OCI-LY1 (cell line): Measurements from ENCODE around the gene DYTN.

Experiments used
- H2AFZ ChIP-seq: fragments of 200-600 bp; sonication (generic), shearing (Covaris generic); 2 replicates; pipeline ENCODE4 v1.6.0; 2014; ENCODE audit warnings: antibody characterized with exemption, mild to moderate bottlenecking, low read length
- H3F3A ChIP-seq: fragments of 200-600 bp; sonication (generic), shearing (Covaris generic); 2 replicates; pipeline ENCODE4 v1.6.0; 2014; ENCODE audit warnings: mild to moderate bottlenecking, antibody characterized with exemption, low read length, moderate library complexity; ENCODE audit not compliant: insufficient read depth
- H3K27ac ChIP-seq: fragments of 200-600 bp; sonication (generic); 2 replicates; pipeline ENCODE4 v1.5.1; 2014; ENCODE audit warnings: low read length, mixed run types, mild to moderate bottlenecking, low read depth; ENCODE audit not compliant: poor library complexity, severe bottlenecking
- H3K27me3 ChIP-seq: fragments of 200-600 bp; sonication (generic); 2 replicates; pipeline ENCODE4 v1.6.0; 2014; ENCODE audit warnings: antibody characterized with exemption, mild to moderate bottlenecking, low read length, moderate library complexity; ENCODE audit not compliant: insufficient read depth
- H3K36me3 ChIP-seq: fragments of 200-600 bp; sonication (generic); 2 replicates; pipeline ENCODE4 v1.6.1; 2014; ENCODE audit warnings: mild to moderate bottlenecking, antibody characterized with exemption, low read length, moderate library complexity, mixed read lengths; ENCODE audit not compliant: insufficient read depth
- H3K4me1 ChIP-seq: fragments of 200-600 bp; sonication (generic); 2 replicates; pipeline ENCODE4 v1.5.1; 2014; ENCODE audit warnings: mild to moderate bottlenecking, low read length, moderate library complexity; ENCODE audit not compliant: insufficient read depth, severe bottlenecking
- H3K4me2 ChIP-seq: fragments of 200-600 bp; sonication (generic), shearing (Covaris generic); 2 replicates; pipeline ENCODE4 v1.6.1; 2014; ENCODE audit warnings: low read length
- H3K4me3 ChIP-seq: fragments of 200-600 bp; sonication (generic); 2 replicates; pipeline ENCODE4 v1.5.1; 2014; ENCODE audit warnings: low read length, low read depth, mild to moderate bottlenecking, mixed read lengths; ENCODE audit not compliant: poor library complexity, severe bottlenecking
- H3K79me2 ChIP-seq: fragments of 200-600 bp; shearing (Covaris generic); 2 replicates; pipeline ENCODE4 v1.6.1; 2016; ENCODE audit warnings: mixed run types, low read length, mixed read lengths; ENCODE audit not compliant: insufficient read depth
- H3K9ac ChIP-seq: fragments of 200-600 bp; sonication (generic), shearing (Covaris generic); 2 replicates; pipeline ENCODE4 v1.6.1; 2014; ENCODE audit warnings: mild to moderate bottlenecking, low read length, mixed read lengths
- H3K9me2 ChIP-seq: fragments of 200-600 bp; sonication (generic), shearing (Covaris generic); 2 replicates; pipeline ENCODE4 v1.6.1; 2014; ENCODE audit warnings: low read depth, mild to moderate bottlenecking, low read length, mixed read lengths
- H3K9me3 ChIP-seq: fragments of 200-600 bp; shearing (Covaris generic); 2 replicates; pipeline ENCODE4 v1.6.1; 2014; ENCODE audit warnings: low read length, mixed read lengths
- H4K20me1 ChIP-seq: fragments of 200-600 bp; sonication (generic), shearing (Covaris generic); 2 replicates; pipeline ENCODE4 v1.6.0; 2016; ENCODE audit warnings: mild to moderate bottlenecking, low read length; ENCODE audit not compliant: insufficient read depth
- EZH2 ChIP-seq: fragments of 200-600 bp; sonication (generic), shearing (Covaris generic); IDR thresholded peaks from 2 replicates; pipeline ENCODE4 v1.8.0; 2017; ENCODE audit warnings: borderline replicate concordance, mixed run types, mild to moderate bottlenecking, antibody characterized with exemption, low read length, moderate library complexity, mixed read lengths
- TF ChIP-seq, protein P1 (sequence below): fragments of 200-600 bp; sonication (generic), shearing (Covaris generic); IDR thresholded peaks from 2 replicates; pipeline ENCODE4 v1.5.1; 2017; ENCODE audit warnings: mild to moderate bottlenecking, antibody characterized with exemption, low read length, moderate library complexity, mixed read lengths

DYTN gene

DNA sequence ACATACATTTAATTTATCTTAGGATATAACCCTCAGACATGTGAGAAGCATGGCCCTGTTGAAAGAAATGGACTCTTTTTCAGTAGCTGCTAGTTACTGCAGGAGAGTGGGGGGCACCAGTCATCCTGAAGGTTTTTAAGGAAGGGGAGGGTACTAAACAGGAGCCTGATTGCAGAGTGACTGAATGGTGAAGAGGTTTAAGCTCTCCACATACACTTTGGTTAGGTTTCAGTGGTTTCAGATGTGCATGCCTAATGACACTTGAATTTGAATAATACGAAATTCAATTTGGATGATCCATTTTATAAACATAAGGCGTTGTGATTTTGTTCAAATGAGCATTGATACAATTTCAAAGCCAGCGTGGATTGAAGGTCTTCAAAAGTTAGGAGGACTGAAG is 86.9 kb downstream of the DYTN start:
- Histone ChIP-seq H2AFZ (no peak overlapping the region), H4K20me1 (no peaks in the 10 kb centered on the region), H3K9me2 (no peaks in the 10 kb centered on the region), H3K27me3 (no peaks in the 10 kb centered on the region), H3K27ac (no peak overlapping the region), H3K79me2 (no peaks in the 10 kb centered on the region), H3F3A (no peaks in the 10 kb centered on the region), H3K9me3 (no peaks in the 10 kb centered on the region), H3K4me1 (no peaks in the 10 kb centered on the region), H3K4me3 (no peak overlapping the region), H3K4me2 (no peak overlapping the region), H3K36me3 (no peaks in the 10 kb centered on the region), H3K9ac (no peak overlapping the region)
- no peak for TF ChIP-seq EZH2
- TF ChIP-seq, protein P1, sequence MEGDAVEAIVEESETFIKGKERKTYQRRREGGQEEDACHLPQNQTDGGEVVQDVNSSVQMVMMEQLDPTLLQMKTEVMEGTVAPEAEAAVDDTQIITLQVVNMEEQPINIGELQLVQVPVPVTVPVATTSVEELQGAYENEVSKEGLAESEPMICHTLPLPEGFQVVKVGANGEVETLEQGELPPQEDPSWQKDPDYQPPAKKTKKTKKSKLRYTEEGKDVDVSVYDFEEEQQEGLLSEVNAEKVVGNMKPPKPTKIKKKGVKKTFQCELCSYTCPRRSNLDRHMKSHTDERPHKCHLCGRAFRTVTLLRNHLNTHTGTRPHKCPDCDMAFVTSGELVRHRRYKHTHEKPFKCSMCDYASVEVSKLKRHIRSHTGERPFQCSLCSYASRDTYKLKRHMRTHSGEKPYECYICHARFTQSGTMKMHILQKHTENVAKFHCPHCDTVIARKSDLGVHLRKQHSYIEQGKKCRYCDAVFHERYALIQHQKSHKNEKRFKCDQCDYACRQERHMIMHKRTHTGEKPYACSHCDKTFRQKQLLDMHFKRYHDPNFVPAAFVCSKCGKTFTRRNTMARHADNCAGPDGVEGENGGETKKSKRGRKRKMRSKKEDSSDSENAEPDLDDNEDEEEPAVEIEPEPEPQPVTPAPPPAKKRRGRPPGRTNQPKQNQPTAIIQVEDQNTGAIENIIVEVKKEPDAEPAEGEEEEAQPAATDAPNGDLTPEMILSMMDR: no peak

DNA sequence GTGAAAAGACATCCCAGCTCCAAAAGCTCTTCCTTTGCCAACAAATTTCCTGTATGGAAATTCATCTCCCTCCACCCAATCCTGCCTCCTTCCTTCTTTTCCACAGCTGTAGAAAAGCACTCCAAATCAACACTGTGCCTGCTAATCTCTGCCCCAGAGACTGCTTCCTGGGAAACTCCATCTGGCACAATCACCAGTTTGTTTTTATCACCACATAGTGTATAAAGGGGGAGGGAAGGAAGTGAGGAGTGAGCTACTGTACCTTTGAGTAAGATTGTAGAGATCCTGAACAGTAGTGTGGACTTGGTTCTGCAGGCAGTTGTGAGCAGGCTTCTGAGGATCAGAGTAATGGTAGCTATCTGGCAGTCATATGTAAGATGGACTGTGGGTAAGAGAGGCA is 90.6 kb downstream of the DYTN start:
- no peaks in the 10 kb centered on the region for H4K20me1 ChIP-seq
- no peak for TF ChIP-seq EZH2
- TF ChIP-seq, protein P1: no peak

DNA sequence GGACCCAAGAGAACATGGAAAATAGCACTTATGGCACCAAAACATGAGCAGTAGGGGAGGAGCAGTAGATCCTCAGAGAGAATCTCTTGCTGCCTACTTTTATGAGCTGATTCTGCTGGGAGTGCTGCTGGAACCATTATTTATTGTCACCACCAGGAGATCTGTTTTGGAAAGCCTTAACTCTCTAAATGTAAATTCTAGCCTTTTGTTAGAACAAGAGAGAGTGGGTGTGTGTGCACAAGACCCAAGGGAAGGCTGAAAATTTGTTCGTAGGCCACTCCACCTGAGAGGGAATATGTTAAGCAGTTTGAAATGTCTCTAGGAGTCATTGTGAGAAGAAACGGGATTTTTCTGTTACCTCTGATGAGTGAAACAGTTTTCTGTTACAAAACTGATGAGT is 92.1 kb downstream of the DYTN start:
- H3K4me1 ChIP-seq: no peaks in the 10 kb centered on the region
- no peak overlapping the region for H3K4me2 ChIP-seq
- no peaks in the 10 kb centered on the region for H4K20me1 ChIP-seq
- no peak overlapping the region for H3K4me3 ChIP-seq
- no peak overlapping the region for H2AFZ ChIP-seq
- no peak overlapping the region for H3K27ac ChIP-seq
- no peaks in the 10 kb centered on the region for H3F3A ChIP-seq
- TF ChIP-seq EZH2: no peak
- TF ChIP-seq, protein P1: no peak
- no peaks in the 10 kb centered on the region for H3K79me2 ChIP-seq
- H3K27me3 ChIP-seq: no peaks in the 10 kb centered on the region
- no peak overlapping the region for H3K9ac ChIP-seq
- no peaks in the 10 kb centered on the region for H3K9me2 ChIP-seq
- H3K36me3 ChIP-seq: no peaks in the 10 kb centered on the region
- no peaks in the 10 kb centered on the region for H3K9me3 ChIP-seq

More for the DNA sequence above, 90.6 kb downstream of the DYTN start:
- no peak overlapping the region for H2AFZ ChIP-seq
- no peaks in the 10 kb centered on the region for H3K27me3 ChIP-seq
- no peak overlapping the region for H3K4me2 ChIP-seq
- H3K9me3 ChIP-seq: no peaks in the 10 kb centered on the region
- no peak overlapping the region for H3K4me3 ChIP-seq
- H3K9ac ChIP-seq: no peak overlapping the region
- H3F3A ChIP-seq: no peaks in the 10 kb centered on the region
- H3K79me2 ChIP-seq: no peaks in the 10 kb centered on the region
- no peaks in the 10 kb centered on the region for H3K4me1 ChIP-seq
- H3K36me3 ChIP-seq: no peaks in the 10 kb centered on the region
- no peaks in the 10 kb centered on the region for H3K9me2 ChIP-seq
- H3K27ac ChIP-seq: no peak overlapping the region
